ENCODE measurements around the gene R3HDML.

GRCh38 chr20:44342248-44342647 lies 5.4 kb downstream of the R3HDML start:
- TF ChIP-seq, protein P1, sequence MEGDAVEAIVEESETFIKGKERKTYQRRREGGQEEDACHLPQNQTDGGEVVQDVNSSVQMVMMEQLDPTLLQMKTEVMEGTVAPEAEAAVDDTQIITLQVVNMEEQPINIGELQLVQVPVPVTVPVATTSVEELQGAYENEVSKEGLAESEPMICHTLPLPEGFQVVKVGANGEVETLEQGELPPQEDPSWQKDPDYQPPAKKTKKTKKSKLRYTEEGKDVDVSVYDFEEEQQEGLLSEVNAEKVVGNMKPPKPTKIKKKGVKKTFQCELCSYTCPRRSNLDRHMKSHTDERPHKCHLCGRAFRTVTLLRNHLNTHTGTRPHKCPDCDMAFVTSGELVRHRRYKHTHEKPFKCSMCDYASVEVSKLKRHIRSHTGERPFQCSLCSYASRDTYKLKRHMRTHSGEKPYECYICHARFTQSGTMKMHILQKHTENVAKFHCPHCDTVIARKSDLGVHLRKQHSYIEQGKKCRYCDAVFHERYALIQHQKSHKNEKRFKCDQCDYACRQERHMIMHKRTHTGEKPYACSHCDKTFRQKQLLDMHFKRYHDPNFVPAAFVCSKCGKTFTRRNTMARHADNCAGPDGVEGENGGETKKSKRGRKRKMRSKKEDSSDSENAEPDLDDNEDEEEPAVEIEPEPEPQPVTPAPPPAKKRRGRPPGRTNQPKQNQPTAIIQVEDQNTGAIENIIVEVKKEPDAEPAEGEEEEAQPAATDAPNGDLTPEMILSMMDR (IDR thresholded peaks at IDR 0.05) = no peak
- TF ChIP-seq EP300 (IDR thresholded peaks at IDR 0.05) = no peak
